GM19438 (cell line): Measurements from ENCODE around the gene CAPN10.
"Not testable (repeated sequence)": the region's sequence is repeated elsewhere in the genome, so short reads cannot be mapped to it uniquely, and the experiment has no call there.

Source experiments
- ATAC-seq: cut with Tn5 transposase; IDR thresholded peaks from one replicate; pipeline ENCODE4 v1.9.1; 2021; ENCODE audit warnings: low read depth; ENCODE audit not compliant: unreplicated experiment

CAPN10 gene

GRCh38 chr2:240601831-240602160 is 15.3 kb downstream of the CAPN10 start:
- no peak for ATAC-seq

GRCh38 chr2:240602266-240603050 is 15.9 kb downstream of the CAPN10 start:
- no peak for ATAC-seq

GRCh38 chr2:240603081-240603835 is 16.7 kb downstream of the CAPN10 start:
- ATAC-seq, result no peak

GRCh38 chr2:240603846-240604245 is 17.3 kb downstream of the CAPN10 start:
- ATAC-seq, result no peak

- ATAC-seq, result no peak
Measured at GRCh38 chr2:240604291-240604938, 17.9 kb downstream of the CAPN10 start.

- no peak for ATAC-seq
Measured at GRCh38 chr2:240604939-240605716, 18.6 kb downstream of the CAPN10 start.

GRCh38 chr2:240605867-240606743 is 19.6 kb downstream of the CAPN10 start:
- ATAC-seq, result no peak

- no peak for ATAC-seq
Measured at GRCh38 chr2:240611601-240612210, 25.2 kb downstream of the CAPN10 start.

GRCh38 chr2:240613781-240614180 is 27.2 kb downstream of the CAPN10 start:
- ATAC-seq, result no peak

- ATAC-seq, result no peak
Measured at GRCh38 chr2:240614391-240614790, 27.9 kb downstream of the CAPN10 start.

- ATAC-seq, result no peak
Measured at GRCh38 chr2:240615396-240615795, 28.9 kb downstream of the CAPN10 start.

GRCh38 chr2:240615820-240616547 is 29.4 kb downstream of the CAPN10 start:
- no peak for ATAC-seq

GRCh38 chr2:240616860-240617666 is 30.5 kb downstream of the CAPN10 start:
- not testable (repeated sequence) for ATAC-seq

- ATAC-seq, result no peak
Measured at GRCh38 chr2:240618776-240619175, 32.2 kb downstream of the CAPN10 start.

GRCh38 chr2:240619506-240620148 is 33.1 kb downstream of the CAPN10 start:
- no peak for ATAC-seq

- ATAC-seq, result no peak
Measured at GRCh38 chr2:240620149-240620731, 33.7 kb downstream of the CAPN10 start.

- ATAC-seq, result no peak
Measured at GRCh38 chr2:240620859-240621258, 34.3 kb downstream of the CAPN10 start.
